ENCODE data around the gene IFNA4.

The IFNA4 gene

GRCh38 chr9:21165516-21165915 lies 21.9 kb downstream of the IFNA4 start:
- DNase-seq, result no peak

GRCh38 chr9:21160178-21160577 lies 27.2 kb downstream of the IFNA4 start:
- DNase-seq, result no peak

GRCh38 chr9:21155501-21155900 lies 31.9 kb downstream of the IFNA4 start:
- DNase-seq, result no peak

- no peak for DNase-seq
These were observed 33.3 kb downstream of the IFNA4 start for GRCh38 chr9:21154018-21154608.

GRCh38 chr9:21153336-21154017 lies 33.9 kb downstream of the IFNA4 start:
- no peak for DNase-seq

GRCh38 chr9:21144603-21145002 lies 42.8 kb downstream of the IFNA4 start:
- no peak for DNase-seq

GRCh38 chr9:21141427-21141882 lies 45.9 kb downstream of the IFNA4 start, which contains the start of gene IFNW1:
TSS of gene IFNW1 (minus strand) at chr9:21141832. CDS start at chr9:21141570, 262 bp downstream.
- no peak for DNase-seq

GRCh38 chr9:21137020-21137419 lies 50.4 kb downstream of the IFNA4 start:
- DNase-seq, result no peak
